Neuronal stem cell (in vitro differentiated cells): Measurements from ENCODE around the gene LIN7C.

Experiments used
- DNase-seq: peaks from one replicate; pipeline ENCODE4 v3.0.0-alpha.2; 2013; ENCODE audit warnings: low spot score
- H2AFZ ChIP-seq: one replicate; pipeline ENCODE4 v1.6.1; 2013; ENCODE audit warnings: mild to moderate bottlenecking, low read length, inconsistent platforms
- H2AK5ac ChIP-seq: 2 replicates; pipeline ENCODE4 v1.6.1; 2013; ENCODE audit warnings: low read depth, mild to moderate bottlenecking, inconsistent platforms, low read length, moderate library complexity, mixed read lengths
- H2BK120ac ChIP-seq: 2 replicates; pipeline ENCODE4 v1.6.1; 2013; ENCODE audit warnings: low read depth, mild to moderate bottlenecking, inconsistent platforms, low read length, moderate library complexity, mixed read lengths
- H2BK12ac ChIP-seq: one replicate; pipeline ENCODE4 v1.6.1; 2013; ENCODE audit warnings: low read length, inconsistent platforms
- H2BK15ac ChIP-seq: 2 replicates; pipeline ENCODE4 v1.6.1; 2013; ENCODE audit warnings: mild to moderate bottlenecking, low read length, inconsistent platforms, mixed read lengths
- H2BK5ac ChIP-seq: one replicate; pipeline ENCODE4 v1.6.1; 2013; ENCODE audit warnings: inconsistent platforms, mild to moderate bottlenecking, low read length, moderate library complexity
- H3K14ac ChIP-seq: one replicate; pipeline ENCODE4 v1.6.1; 2013; ENCODE audit warnings: low read length, inconsistent platforms
- H3K18ac ChIP-seq: 2 replicates; pipeline ENCODE4 v1.6.1; 2013; ENCODE audit warnings: low read length, inconsistent platforms
- H3K23ac ChIP-seq: 2 replicates; pipeline ENCODE4 v1.6.1; 2013; ENCODE audit warnings: low read depth, mild to moderate bottlenecking, mixed read lengths, low read length, inconsistent platforms; ENCODE audit not compliant: poor library complexity
- H3K27ac ChIP-seq: replicated peaks from 3 replicates; pipeline ENCODE4 v1.5.1; 2013; ENCODE audit warnings: low read length, inconsistent platforms
- H3K27me3 ChIP-seq, 3 experiments: 2 replicates each; pipeline ENCODE4 v1.6.1; 2013; ENCODE audit warnings: low read length in 3 of 3, mild to moderate bottlenecking in 2 of 3, inconsistent platforms in 1 of 3, low read depth in 1 of 3, mixed read lengths in 1 of 3, moderate library complexity in 1 of 3; ENCODE audit not compliant: control insufficient read depth in 3 of 3, insufficient read depth in 3 of 3
- H3K36me3 ChIP-seq, 2 donors: replicated peaks in 1 of 2; 2 replicates each; pipeline ENCODE4 v1.6.1; 2013; ENCODE audit warnings: low read length in 2 of 2; ENCODE audit not compliant: control insufficient read depth in 2 of 2, insufficient read depth in 2 of 2
- H3K4ac ChIP-seq: 2 replicates; pipeline ENCODE4 v1.6.1; 2013; ENCODE audit warnings: inconsistent platforms, mild to moderate bottlenecking, low read length, moderate library complexity
- H3K4me1 ChIP-seq, 2 donors: 1 replicate in 1 of 2; 2 replicates in 1 of 2; pipeline ENCODE4 v1.6.1; 2013; ENCODE audit warnings: low read length in 2 of 2, low read depth in 1 of 2; ENCODE audit not compliant: control insufficient read depth in 2 of 2, insufficient read depth in 1 of 2
- H3K4me2 ChIP-seq: one replicate; pipeline ENCODE4 v1.6.1; 2013; ENCODE audit warnings: mild to moderate bottlenecking, low read length, inconsistent platforms; ENCODE audit not compliant: insufficient read depth, poor library complexity, severe bottlenecking
- H3K4me3 ChIP-seq, 2 donors: 2 replicates each; pipeline ENCODE4 v1.5.1; 2013; ENCODE audit warnings: low read length in 2 of 2, mild to moderate bottlenecking in 2 of 2, inconsistent platforms in 1 of 2, moderate library complexity in 1 of 2
- H3K79me1 ChIP-seq: one replicate; pipeline ENCODE4 v1.6.1; 2013; ENCODE audit warnings: low read depth, mild to moderate bottlenecking, inconsistent platforms, low read length, moderate library complexity
- H3K9ac ChIP-seq: one replicate; pipeline ENCODE4 v1.6.1; 2013; ENCODE audit warnings: mild to moderate bottlenecking, low read depth, low read length, inconsistent platforms; ENCODE audit not compliant: poor library complexity
- H3K9me3 ChIP-seq, 2 donors: replicated peaks in 1 of 2; 2 replicates each; pipeline versions ENCODE3 to v1.6.1; 2013; ENCODE audit warnings: low read length in 2 of 2, mild to moderate bottlenecking in 2 of 2, inconsistent platforms in 1 of 2, low read depth in 1 of 2, mixed read lengths in 1 of 2, moderate library complexity in 1 of 2; ENCODE audit not compliant: control insufficient read depth in 2 of 2, insufficient read depth in 1 of 2
- H4K8ac ChIP-seq: one replicate; pipeline ENCODE4 v1.6.1; 2013; ENCODE audit warnings: low read depth, mild to moderate bottlenecking, inconsistent platforms, low read length, moderate library complexity
- H4K91ac ChIP-seq: one replicate; pipeline ENCODE4 v1.6.1; 2013; ENCODE audit warnings: low read length, low read depth, mild to moderate bottlenecking, inconsistent platforms; ENCODE audit not compliant: poor library complexity
- WGBS, 2 donors: extraction: QIAGEN DNeasy Blood & Tissue Kit; methylation state at CpG; one replicate each; pipeline ENCODE4 v1.1.7; 2013; ENCODE audit warnings: missing lambda C conversion rate in 2 of 2, mixed read lengths in 1 of 2; ENCODE audit not compliant: insufficient read length in 2 of 2, insufficient replicate concordance in 1 of 2; ENCODE audit errors: extremely low coverage in 2 of 2; 5-methylcytosine and 5-hydroxymethylcytosine counted together

Gene LIN7C

DNA sequence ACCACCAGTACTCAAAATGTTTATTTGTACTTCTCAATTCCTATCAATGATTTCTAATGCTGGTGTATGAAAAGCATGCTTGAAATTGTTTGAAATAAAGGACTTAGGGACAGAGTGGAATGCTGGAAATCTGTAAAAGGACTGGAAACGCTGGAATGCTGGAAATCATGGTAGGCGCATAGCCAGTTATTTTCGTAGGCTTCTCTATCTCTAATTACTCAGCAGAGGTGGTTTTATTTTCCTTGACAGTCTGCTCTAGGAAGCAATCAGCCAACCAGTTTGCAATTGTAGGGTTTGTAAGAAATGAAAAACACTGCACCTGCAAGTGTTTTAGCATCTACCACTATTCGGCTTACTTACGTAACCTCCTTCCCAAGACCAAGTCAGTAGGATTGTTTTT, 788 bp downstream of the LIN7C start:
- Histone ChIP-seq H3K14ac (no peak overlapping the region), H2BK15ac (no peak overlapping the region), H2BK120ac (no peak overlapping the region), H3K23ac (no peak overlapping the region), H2BK12ac (no peak overlapping the region), H2AK5ac (no peak overlapping the region), H4K8ac (no peak overlapping the region), H2BK5ac (no peak overlapping the region), H3K27ac (no peak overlapping the region), H3K4me1 (peaks cover 4% of the 10 kb centered on the region in 2 donors), H3K36me3 (peaks cover 2 to 34% of the 10 kb centered on the region in 2 donors), H3K79me1 (peaks cover 11% of the 10 kb centered on the region), H2AFZ (peak overlapping the region; percentile 97), H3K4me2 (peak overlapping the region; percentile 82), H3K27me3 (no peaks in the 10 kb centered on the region), H3K9me3 (no peaks in the 10 kb centered on the region), H3K4me3 (peak overlapping the region; percentile 74 to 91), H4K91ac (no peak overlapping the region), H3K4ac (no peak overlapping the region), H3K18ac (no peak overlapping the region), H3K9ac (no peak overlapping the region)
- WGBS, 2 donors = no CpG with 5 or more reads among the region's 5 CpGs
- no peak for DNase-seq

DNA sequence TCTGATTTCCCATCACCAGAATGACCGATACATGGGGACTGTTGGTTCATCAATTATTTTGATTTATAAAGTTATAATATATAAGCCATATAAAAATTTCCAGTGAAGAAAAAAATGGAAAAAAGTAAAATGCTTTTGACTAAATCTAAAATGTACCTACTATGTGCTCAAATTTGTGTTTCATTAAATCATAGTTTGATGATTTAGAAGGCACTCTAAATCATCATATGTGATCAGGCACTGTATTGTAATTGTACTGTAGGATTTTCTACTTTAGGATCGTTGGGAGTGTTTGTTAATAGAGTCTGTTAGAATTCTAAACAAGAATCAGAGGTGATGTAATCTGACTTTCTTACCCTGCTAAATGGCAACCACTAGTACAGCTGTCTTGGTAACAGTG, 2.4 kb downstream of the LIN7C start:
- H3K18ac ChIP-seq = no peak overlapping the region
- peaks cover 11% of the 10 kb centered on the region for H3K79me1 ChIP-seq
- no peak overlapping the region for H2AFZ ChIP-seq
- no peak overlapping the region for H3K4me2 ChIP-seq
- no peak overlapping the region for H4K8ac ChIP-seq
- H4K91ac ChIP-seq = no peak overlapping the region
- H3K36me3 ChIP-seq = peaks cover 2 to 49% of the 10 kb centered on the region in 2 donors
- peaks cover 4% of the 10 kb centered on the region in 2 donors for H3K4me1 ChIP-seq
- no peak overlapping the region for H2BK120ac ChIP-seq
- no CpG with 5 or more reads among the region's 2 CpGs for WGBS, 2 donors
- no peak overlapping the region for H3K27ac ChIP-seq
- no peak for DNase-seq
- no peak overlapping the region for H3K4ac ChIP-seq
- no peak overlapping the region for H2BK5ac ChIP-seq
- H3K14ac ChIP-seq = no peak overlapping the region
- no peaks in the 10 kb centered on the region for H3K27me3 ChIP-seq
- no peak overlapping the region for H3K23ac ChIP-seq
- H2BK12ac ChIP-seq = no peak overlapping the region
- H3K4me3 ChIP-seq = no peak overlapping the region
- H3K9me3 ChIP-seq = no peaks in the 10 kb centered on the region
- H3K9ac ChIP-seq = no peak overlapping the region
- H2AK5ac ChIP-seq = no peak overlapping the region
- no peak overlapping the region for H2BK15ac ChIP-seq

DNA sequence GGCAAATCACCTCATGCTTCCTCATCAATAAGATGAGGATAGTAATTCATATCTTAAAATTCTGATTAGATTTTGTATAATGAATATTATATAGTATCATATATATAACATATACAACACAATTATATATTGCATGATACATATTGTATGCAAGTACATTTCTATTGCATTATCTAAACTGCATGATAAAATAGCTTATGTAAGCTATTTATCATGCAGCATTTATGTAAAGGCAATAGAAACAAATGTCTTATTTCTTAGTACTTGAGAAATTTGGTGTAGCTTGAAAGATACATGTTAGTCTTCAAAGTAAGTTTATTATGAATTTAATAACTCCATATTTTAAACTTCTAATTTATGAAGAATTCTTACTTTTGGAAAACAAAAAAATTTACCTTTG, 5.5 kb downstream of the LIN7C start:
- no peak for DNase-seq
- H3K9me3 ChIP-seq = no peaks in the 10 kb centered on the region
- no peak overlapping the region for H4K8ac ChIP-seq
- no peak overlapping the region for H2BK12ac ChIP-seq
- no peaks in the 10 kb centered on the region for H3K27me3 ChIP-seq
- no peak overlapping the region for H3K14ac ChIP-seq
- peaks cover 4% of the 10 kb centered on the region in 2 donors for H3K4me1 ChIP-seq
- H2BK15ac ChIP-seq = no peak overlapping the region
- no peak overlapping the region for H3K9ac ChIP-seq
- no peak overlapping the region for H3K4me2 ChIP-seq
- H3K4me3 ChIP-seq = no peak overlapping the region
- H3K27ac ChIP-seq = no peak overlapping the region
- H3K79me1 ChIP-seq = peaks cover 4% of the 10 kb centered on the region
- H3K18ac ChIP-seq = no peak overlapping the region
- no peak overlapping the region for H2BK120ac ChIP-seq
- no peak overlapping the region for H3K4ac ChIP-seq
- no peak overlapping the region for H2BK5ac ChIP-seq
- no peak overlapping the region for H2AFZ ChIP-seq
- no peak overlapping the region for H2AK5ac ChIP-seq
- H4K91ac ChIP-seq = no peak overlapping the region
- H3K23ac ChIP-seq = no peak overlapping the region
- H3K36me3 ChIP-seq = peaks cover 4 to 80% of the 10 kb centered on the region in 2 donors

DNA sequence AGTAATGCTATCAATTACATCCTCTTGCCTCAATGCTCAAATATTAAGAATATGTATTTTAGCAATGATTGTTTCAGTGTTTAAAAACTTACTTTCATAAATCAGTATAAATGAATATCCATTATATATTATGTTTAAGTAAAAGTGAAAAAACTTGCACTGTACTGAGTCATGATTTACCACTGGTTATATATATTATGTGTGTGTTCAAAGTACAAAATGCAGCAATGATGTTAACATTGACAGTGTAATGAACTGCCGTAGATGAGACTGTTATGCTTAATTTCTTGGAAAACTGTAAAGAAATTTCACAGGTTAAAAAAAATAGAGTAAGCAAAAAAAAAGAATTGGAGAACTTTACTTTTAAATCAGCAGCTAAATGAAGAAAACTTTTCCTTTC, 8.7 kb downstream of the LIN7C start:
- no peak overlapping the region for H3K4me3 ChIP-seq
- H3K9me3 ChIP-seq = no peaks in the 10 kb centered on the region
- no peak overlapping the region for H3K27ac ChIP-seq
- H3K4me1 ChIP-seq = no peaks in the 10 kb centered on the region
- H3K23ac ChIP-seq = no peak overlapping the region
- no peak overlapping the region for H3K4me2 ChIP-seq
- no peak overlapping the region for H4K8ac ChIP-seq
- H4K91ac ChIP-seq = no peak overlapping the region
- H2BK120ac ChIP-seq = no peak overlapping the region
- no peak overlapping the region for H2BK12ac ChIP-seq
- H3K14ac ChIP-seq = no peak overlapping the region
- no peak overlapping the region for H2AFZ ChIP-seq
- no peak overlapping the region for H3K18ac ChIP-seq
- H2BK15ac ChIP-seq = no peak overlapping the region
- H3K27me3 ChIP-seq = no peaks in the 10 kb centered on the region
- WGBS, 2 donors = no CpG with 5 or more reads among the region's 1 CpG
- H3K79me1 ChIP-seq = no peaks in the 10 kb centered on the region
- no peak overlapping the region for H3K9ac ChIP-seq
- H3K36me3 ChIP-seq = peaks cover 5 to 92% of the 10 kb centered on the region in 2 donors
- H2AK5ac ChIP-seq = no peak overlapping the region
- no peak overlapping the region for H2BK5ac ChIP-seq
- no peak overlapping the region for H3K4ac ChIP-seq
- no peak for DNase-seq
